Naive thymus-derived CD8-positive, alpha-beta T cell (primary cell): ENCODE results near the gene ADAMTSL4. TPM values are rescaled to one million over a fixed set of nuclear protein-coding genes. Genes with fewer than 3 reads are reported as not detected.
A peak's percentile ranks its signal among the peaks of the same experiment; 100 is the strongest.
"Not testable (repeated sequence)": the region's sequence is repeated elsewhere in the genome, so short reads cannot be mapped to it uniquely, and the experiment has no call there.

Source experiments
- ATAC-seq, 2 donors: fragments of 150-1000 bp; cut with Tn5 transposase in 1 of 2; sonication (Bioruptor Pico), chemical (Tn5 transposase) in 1 of 2; 1 replicate in 1 of 2; 2 replicates in 1 of 2; pipeline ENCODE4 v1.10.0; 2021; ENCODE audit warnings: mild to moderate bottlenecking in 2 of 2, moderate library complexity in 2 of 2
- POLR2A ChIA-PET: fragments of 350-600 bp; sonication (Branson Sonifier 250); formaldehyde crosslinking; loops from one replicate; lab custom pipeline; 2021; ENCODE audit warnings: antibody characterized with exemption; lab: Charles Lee
- DNase-seq, 10 donors: peaks; one replicate each; pipeline versions ENCODE4 v3.0.0 to v3.0.0-alpha.2; 2020 to 2022
- H3K27ac Mint-ChIP-seq, 10 donors: one replicate each; pipeline ENCODE4 v1.8.0; 2020 to 2022; ENCODE audit warnings: mild to moderate bottlenecking in 10 of 10, mixed read lengths in 10 of 10, moderate library complexity in 4 of 10, inconsistent platforms in 1 of 10
- H3K27me3 Mint-ChIP-seq, 5 donors: one replicate each; pipeline ENCODE4 v1.8.0; 2021 to 2022; ENCODE audit warnings: mixed read lengths in 5 of 5
- H3K36me3 Mint-ChIP-seq, 3 donors: one replicate each; pipeline ENCODE4 v1.8.0; 2020 to 2022; ENCODE audit warnings: mixed read lengths in 3 of 3, mild to moderate bottlenecking in 2 of 3, inconsistent platforms in 1 of 3
- H3K4me1 Mint-ChIP-seq, 4 donors: one replicate each; pipeline ENCODE4 v1.8.0; 2021 to 2022; ENCODE audit warnings: mixed read lengths in 4 of 4
- H3K4me3 Mint-ChIP-seq, 10 donors: one replicate each; pipeline ENCODE4 v1.8.0; 2020 to 2022; ENCODE audit warnings: mild to moderate bottlenecking in 10 of 10, mixed read lengths in 10 of 10, moderate library complexity in 6 of 10, inconsistent platforms in 1 of 10
- H3K9me3 Mint-ChIP-seq, 9 donors: one replicate each; pipeline ENCODE4 v1.8.0; 2020 to 2022; ENCODE audit warnings: mixed read lengths in 9 of 9, mild to moderate bottlenecking in 3 of 9, inconsistent platforms in 1 of 9, moderate library complexity in 1 of 9
- polyA plus RNA-seq, 3 donors: library from polyadenylated mRNA; unstranded; fragments of 300-500 nt; fragmentation: Illumina TruSeq; gene quantifications; one replicate each; pipeline ENCODE4 v1.2.3, GENCODE V29; 2021
- total RNA-seq, 8 experiments: library from RNA in 2 of 8; stranded (reverse) in 2 of 8; gene quantifications; one replicate each; pipeline ENCODE4 v1.2.3 and lab custom pipeline; 2021 to 2026

Gene ADAMTSL4
- total and polyA plus RNA-seq, 5 experiments from 2014 or later = 0.16 to 0.32 (median 0.29) TPM; not detected in 2

- H3K4me3 Mint-ChIP-seq = peak overlapping the region; percentile 92 to 100 (median 96)
- H3K4me1 Mint-ChIP-seq = peaks cover 46 to 84% (median 79%) of the 10 kb centered on the region in 4 donors
- ATAC-seq (no peak), DNase-seq (peak in 3 of 10 donors; percentile 45 to 50 (median 49))
- no peaks in the 10 kb centered on the region for H3K9me3 Mint-ChIP-seq
- H3K36me3 Mint-ChIP-seq = peaks cover 0 to 5% (median 0%) of the 10 kb centered on the region in 3 donors
- peak overlapping the region; percentile 97 to 100 (median 99) for H3K27ac Mint-ChIP-seq
- POLR2A ChIA-PET = interaction anchor here (0.5 to 16.2 kb wide), 12 partner anchors 14 to 677 kb away, joined by 3 to 1195 read pairs (median 10); partner anchors contain the start of genes ANP32E, ENSA, MCL1 and RPRD2
- H3K27me3 Mint-ChIP-seq = no peaks in the 10 kb centered on the region
These were observed 15.1 kb downstream of the ADAMTSL4 start for GRCh38 chr1:150564051-150564991.

DNA sequence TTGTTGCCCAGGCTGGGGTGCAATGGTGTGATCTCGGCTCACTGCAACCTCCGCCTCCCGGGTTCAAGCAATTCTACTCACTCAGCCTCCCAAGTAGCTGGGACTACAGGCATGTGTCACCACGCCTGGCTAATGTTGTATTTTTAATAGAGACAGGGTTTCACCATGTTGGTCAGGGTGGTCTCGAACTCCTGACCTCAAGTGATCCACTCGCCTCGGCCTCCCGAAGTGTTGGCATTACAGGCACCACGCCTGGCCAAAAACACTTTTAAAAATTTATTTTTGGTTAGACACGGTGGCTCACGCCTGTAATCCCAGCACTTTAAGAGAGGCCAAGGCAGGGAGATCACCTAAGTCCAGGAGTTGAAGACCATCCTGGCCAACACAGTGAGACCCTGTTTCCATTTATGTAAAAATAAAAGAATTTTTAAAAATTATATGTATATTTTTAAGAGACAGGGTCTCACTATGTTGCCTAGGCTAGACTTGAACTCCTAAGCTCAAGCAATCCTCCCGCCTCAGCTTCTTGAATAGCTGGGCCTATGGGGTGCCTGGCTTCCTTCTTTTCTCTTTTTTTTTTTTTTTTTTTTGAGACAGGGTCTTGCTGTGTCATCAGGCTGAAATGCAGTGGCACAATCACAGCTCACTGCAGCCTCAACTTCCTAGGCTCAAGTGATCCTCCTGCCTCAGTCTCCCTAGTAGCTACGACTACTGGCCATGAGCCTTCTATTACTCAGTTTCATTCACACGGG lies 16.2 kb downstream of the ADAMTSL4 start:
- not testable (repeated sequence) for H3K36me3 Mint-ChIP-seq, ATAC-seq, DNase-seq, H3K9me3 Mint-ChIP-seq, H3K27me3 Mint-ChIP-seq
- Mint-ChIP-seq H3K4me3 (peak overlapping the region in 9 of 10 donors; percentile 64 to 100 (median 72)), H3K4me1 (peaks cover 51 to 88% (median 83%) of the 10 kb centered on the region in 4 donors), H3K27ac (peak overlapping the region; percentile 97 to 100 (median 99))
- POLR2A ChIA-PET = interaction anchor here (0.6 to 16.2 kb wide), 10 partner anchors 12 to 678 kb away, joined by 3 to 1195 read pairs (median 4); partner anchors contain the start of genes CTSS, ENSA, MCL1 and RPRD2

DNA sequence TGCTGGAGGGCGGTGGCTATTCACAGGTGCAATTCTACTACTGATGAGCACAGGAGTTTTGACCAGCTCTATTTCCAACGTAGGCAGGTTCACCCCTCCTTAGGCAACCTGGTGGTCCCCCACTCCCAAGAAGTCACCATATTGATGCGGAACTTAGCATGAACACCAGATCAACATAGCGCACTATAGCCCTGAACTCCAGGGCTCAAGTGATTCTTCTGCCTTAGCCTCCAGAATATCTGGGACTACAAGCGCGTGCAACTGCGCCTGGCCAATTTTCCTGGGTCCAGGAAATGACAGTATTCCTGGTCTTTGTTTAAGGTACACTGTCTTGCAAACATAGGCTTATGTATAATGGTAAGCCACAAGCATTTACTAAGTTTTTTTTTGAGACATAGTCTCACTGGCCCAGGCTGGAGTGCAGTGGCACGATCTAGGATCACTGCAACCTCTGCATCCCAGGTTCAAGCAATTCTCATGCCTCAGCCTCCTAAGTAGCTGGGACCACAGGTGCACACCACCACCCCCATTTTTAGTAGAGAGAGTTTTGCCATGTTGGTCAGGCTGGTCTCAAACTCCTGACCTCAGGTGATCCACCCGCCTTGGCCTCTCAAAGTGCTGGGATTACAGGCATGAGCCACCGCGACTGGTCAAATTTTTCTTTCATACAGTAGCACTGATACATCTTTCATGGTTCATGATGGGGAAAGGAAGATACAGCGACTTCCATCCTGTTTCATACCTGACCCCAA lies 17.6 kb downstream of the ADAMTSL4 start:
- H3K36me3 Mint-ChIP-seq = peaks cover 0 to 22% (median 5%) of the 10 kb centered on the region in 3 donors
- H3K27me3 Mint-ChIP-seq = no peaks in the 10 kb centered on the region
- peak overlapping the region; percentile 91 to 99 (median 97) for H3K27ac Mint-ChIP-seq
- no peaks in the 10 kb centered on the region for H3K9me3 Mint-ChIP-seq
- DNase-seq (no peak), ATAC-seq (no peak)
- H3K4me3 Mint-ChIP-seq = peak overlapping the region; percentile 77 to 99 (median 90)
- H3K4me1 Mint-ChIP-seq = peaks cover 47 to 93% (median 84%) of the 10 kb centered on the region in 4 donors
- POLR2A ChIA-PET = interaction anchor here (1.0 to 16.2 kb wide), 5 partner anchors 11 to 203 kb away, joined by 3 to 1195 read pairs (median 13); partner anchors contain the start of genes ENSA, MCL1 and RPRD2

GRCh38 chr1:150567341-150567716 lies 18.1 kb downstream of the ADAMTSL4 start:
- POLR2A ChIA-PET = interaction anchor here (0.6 to 16.2 kb wide), 7 partner anchors 11 to 338 kb away, joined by 3 to 1195 read pairs (median 4); partner anchors contain the start of genes ENSA, MCL1 and RPRD2
- H3K9me3 Mint-ChIP-seq = no peaks in the 10 kb centered on the region
- H3K4me1 Mint-ChIP-seq = peaks cover 46 to 96% (median 84%) of the 10 kb centered on the region in 4 donors
- ATAC-seq (peak; percentile 26 to 34), DNase-seq (peak in 8 of 10 donors; percentile 35 to 89 (median 63))
- H3K27me3 Mint-ChIP-seq = no peaks in the 10 kb centered on the region
- peaks cover 0 to 27% (median 5%) of the 10 kb centered on the region in 3 donors for H3K36me3 Mint-ChIP-seq
- peak overlapping the region; percentile 77 to 99 (median 90) for H3K4me3 Mint-ChIP-seq
- H3K27ac Mint-ChIP-seq = peak overlapping the region; percentile 91 to 99 (median 97)

DNA sequence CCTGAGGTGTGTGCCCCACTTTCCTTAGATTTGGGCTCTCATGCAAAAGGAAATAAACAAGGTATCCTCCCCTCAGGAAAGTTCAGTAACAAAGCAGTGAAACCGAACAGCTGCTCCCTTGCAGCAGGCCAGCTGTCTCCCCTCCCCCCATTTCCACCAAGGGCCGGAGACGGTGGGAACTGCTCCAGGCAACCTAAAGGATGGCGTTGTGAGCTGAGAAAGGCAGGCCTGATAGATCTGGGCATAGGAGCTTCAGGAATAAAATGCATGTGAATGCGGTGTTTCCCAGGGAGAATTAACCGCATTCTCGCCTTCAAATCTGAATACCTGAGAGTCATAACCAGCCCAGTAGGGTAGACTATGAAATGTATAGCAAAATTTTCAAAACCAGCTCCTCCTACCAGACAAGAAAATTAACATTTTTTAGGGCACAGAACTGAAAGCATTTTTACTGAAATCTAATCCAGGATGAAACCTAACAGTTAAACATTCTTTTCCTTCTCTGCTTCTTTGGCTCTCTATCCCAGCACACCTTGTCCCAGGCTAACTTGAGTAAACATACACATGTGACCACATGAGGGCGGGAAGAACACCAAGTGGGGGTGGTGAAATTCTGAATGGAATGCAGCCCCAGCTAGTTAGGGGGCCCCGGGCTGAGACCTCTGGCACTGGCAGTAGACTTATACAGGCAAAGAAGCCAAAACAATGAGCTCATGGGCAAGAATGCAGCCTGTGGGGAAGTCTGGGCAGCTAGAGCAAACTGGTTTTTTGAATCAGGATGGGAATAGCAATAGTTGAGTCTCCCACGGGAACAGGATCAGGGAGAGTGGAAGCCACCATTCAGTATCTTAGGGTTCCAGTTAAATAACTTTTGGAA lies 18.7 kb downstream of the ADAMTSL4 start:
- ATAC-seq (peak; percentile 7 to 18), DNase-seq (peak in 4 of 10 donors; percentile 36 to 60 (median 46))
- Mint-ChIP-seq H3K4me1 (peaks cover 41 to 96% (median 84%) of the 10 kb centered on the region in 4 donors), H3K4me3 (peak overlapping the region; percentile 77 to 99 (median 90)), H3K27me3 (no peaks in the 10 kb centered on the region), H3K36me3 (peaks cover 2 to 33% (median 10%) of the 10 kb centered on the region in 3 donors), H3K27ac (peak overlapping the region; percentile 91 to 99 (median 97)), H3K9me3 (no peaks in the 10 kb centered on the region)
- POLR2A ChIA-PET = interaction anchor here (0.6 to 16.2 kb wide), 11 partner anchors 10 to 357 kb away, joined by 3 to 1195 read pairs (median 3); partner anchors contain the start of genes ENSA, FALEC, MCL1 and RPRD2

DNA sequence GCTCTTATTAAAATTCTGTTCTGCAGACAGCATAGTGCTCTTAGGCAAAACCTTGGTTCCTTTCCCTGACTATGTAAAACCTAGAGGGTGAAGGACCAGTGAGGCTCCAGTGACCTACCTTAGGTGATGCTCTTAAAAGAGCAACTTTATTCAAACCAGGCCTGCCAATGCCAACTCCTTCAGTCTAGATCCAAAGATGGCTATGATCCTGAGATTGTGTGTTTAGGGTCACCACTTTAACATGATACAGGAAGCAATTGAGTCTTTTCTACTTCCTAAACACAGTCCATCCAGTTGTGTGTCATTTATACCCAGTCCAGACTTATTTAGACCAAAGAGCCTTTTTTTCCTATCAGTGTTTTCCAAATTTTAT lies 19.4 kb downstream of the ADAMTSL4 start:
- H3K36me3 Mint-ChIP-seq = peaks cover 4 to 39% (median 16%) of the 10 kb centered on the region in 3 donors
- H3K27ac Mint-ChIP-seq = peak overlapping the region; percentile 91 to 99 (median 97)
- H3K4me1 Mint-ChIP-seq = peaks cover 35 to 96% (median 82%) of the 10 kb centered on the region in 4 donors
- peak overlapping the region; percentile 77 to 99 (median 90) for H3K4me3 Mint-ChIP-seq
- no peaks in the 10 kb centered on the region for H3K9me3 Mint-ChIP-seq
- ATAC-seq (no peak), DNase-seq (no peak)
- POLR2A ChIA-PET = interaction anchor here (0.6 to 16.2 kb wide), 8 partner anchors 9 to 335 kb away, joined by 3 to 1195 read pairs (median 4); partner anchors contain the start of genes ENSA, FALEC and MCL1
- H3K27me3 Mint-ChIP-seq = no peaks in the 10 kb centered on the region

- Mint-ChIP-seq H3K4me3 (peak overlapping the region; percentile 77 to 99 (median 96)), H3K9me3 (peaks cover 0 to 4% (median 0%) of the 10 kb centered on the region in 9 donors), H3K36me3 (peaks cover 31 to 83% (median 58%) of the 10 kb centered on the region in 3 donors), H3K27me3 (no peaks in the 10 kb centered on the region), H3K4me1 (peaks cover 32 to 82% (median 64%) of the 10 kb centered on the region in 4 donors), H3K27ac (peak overlapping the region; percentile 89 to 99 (median 96))
- POLR2A ChIA-PET = interaction anchor here (0.6 to 16.4 kb wide), 9 partner anchors 9 to 1287 kb away, joined by 3 to 1195 read pairs (median 3); partner anchors contain the start of gene ENSA
- ATAC-seq = no peak
- no peak for DNase-seq
These were observed 23.9 kb downstream of the ADAMTSL4 start for GRCh38 chr1:150572918-150573647.

GRCh38 chr1:150573648-150574071 lies 24.5 kb downstream of the ADAMTSL4 start:
- H3K27ac Mint-ChIP-seq = peak overlapping the region; percentile 89 to 99 (median 96)
- not testable (repeated sequence) for H3K9me3 Mint-ChIP-seq, ATAC-seq, H3K27me3 Mint-ChIP-seq, DNase-seq
- H3K4me3 Mint-ChIP-seq = peak overlapping the region; percentile 77 to 99 (median 96)
- POLR2A ChIA-PET = interaction anchor here (0.6 to 16.4 kb wide), 6 partner anchors 9 to 55 kb away, joined by 3 to 1195 read pairs (median 3); partner anchors contain the start of gene ENSA
- peaks cover 37 to 89% (median 62%) of the 10 kb centered on the region in 3 donors for H3K36me3 Mint-ChIP-seq
- H3K4me1 Mint-ChIP-seq = peaks cover 27 to 76% (median 58%) of the 10 kb centered on the region in 4 donors

DNA sequence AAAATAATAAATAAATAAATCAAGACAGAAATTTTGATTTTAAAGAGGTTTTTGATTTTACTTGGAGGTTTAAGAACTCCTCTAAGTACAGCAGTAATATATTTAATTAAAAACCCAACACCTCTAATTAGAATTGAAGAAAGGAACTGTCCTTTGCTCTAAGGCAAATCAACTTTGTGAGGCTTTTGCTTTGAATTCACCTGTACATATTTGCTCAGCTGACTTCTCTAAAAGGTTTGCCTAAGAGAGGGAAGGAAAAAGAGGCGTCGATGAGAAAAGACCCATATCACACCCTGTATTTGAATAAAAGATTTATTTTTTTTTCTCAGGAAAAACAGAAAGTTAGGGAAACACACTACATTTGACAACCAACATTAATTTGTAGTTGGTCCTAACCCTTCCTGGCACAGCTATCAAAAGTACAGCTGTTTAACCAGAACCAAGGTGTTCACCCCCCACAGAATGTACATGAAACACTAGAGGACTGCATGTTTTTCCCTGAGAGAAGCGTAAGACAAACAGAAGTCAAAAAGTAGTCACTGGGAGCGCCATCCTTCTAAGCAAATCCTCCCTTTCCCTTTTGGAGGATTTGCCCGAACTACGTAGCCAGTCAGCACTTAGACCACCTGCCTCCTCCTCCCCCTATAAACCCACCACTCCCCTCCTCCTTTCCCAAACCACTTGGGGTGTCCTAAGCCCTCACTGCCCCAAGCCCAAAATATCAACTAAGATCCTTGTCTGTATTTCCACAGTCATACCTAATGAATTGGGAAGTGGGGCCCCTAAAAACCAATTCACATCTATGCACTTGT lies 25.3 kb downstream of the ADAMTSL4 start:
- POLR2A ChIA-PET = interaction anchor here (1.0 to 16.4 kb wide), 3 partner anchors 11 to 54 kb away, joined by 3 to 1195 read pairs (median 3); partner anchors contain the start of gene ENSA

More for the DNA sequence above, 25.3 kb downstream of the ADAMTSL4 start:
- H3K4me3 Mint-ChIP-seq = peak overlapping the region; percentile 94 to 99 (median 97)
- H3K27ac Mint-ChIP-seq = peak overlapping the region; percentile 91 to 99 (median 98)
- H3K4me1 Mint-ChIP-seq = peaks cover 24 to 68% (median 50%) of the 10 kb centered on the region in 4 donors
- ATAC-seq (no peak), DNase-seq (peak in 1 of 10 donors; percentile 36)
- H3K9me3 Mint-ChIP-seq = peaks cover 0 to 4% (median 0%) of the 10 kb centered on the region in 9 donors
- H3K36me3 Mint-ChIP-seq = peaks cover 38 to 95% (median 64%) of the 10 kb centered on the region in 3 donors
- no peaks in the 10 kb centered on the region for H3K27me3 Mint-ChIP-seq
